HEK293 (cell line): Measurements from ENCODE around the gene SLK.

Experiments
- HOXC10 ChIP-seq: sonication (generic); formaldehyde crosslinking; IDR thresholded peaks from 2 replicates; pipeline ENCODE4 v1.8.1; 2023; ENCODE audit warnings: mild to moderate bottlenecking, missing genetic modification reagents
- KLF1 ChIP-seq: fragments of 450-650 bp; formaldehyde crosslinking; IDR thresholded peaks from 2 replicates; pipeline ENCODE4 v1.5.1; 2016; ENCODE audit warnings: missing biosample characterization, missing genetic modification characterization
- KLF7 ChIP-seq: fragments of 450-650 bp; formaldehyde crosslinking; IDR thresholded peaks from 2 replicates; pipeline ENCODE4 v1.5.1; 2016; ENCODE audit warnings: missing biosample characterization, missing genetic modification characterization, borderline replicate concordance
- SETDB1 ChIP-seq: IDR thresholded peaks from one replicate; pipeline ENCODE4 v1.6.1; 2017; ENCODE audit warnings: mild to moderate bottlenecking, low read length, moderate library complexity, mixed read lengths; ENCODE audit not compliant: insufficient read length
- SP2 ChIP-seq: fragments of 450-650 bp; formaldehyde crosslinking; IDR thresholded peaks from 2 replicates; pipeline ENCODE4 v1.5.1; 2016; ENCODE audit warnings: missing biosample characterization, missing genetic modification characterization
- ZBTB7A ChIP-seq: fragments of 450-650 bp; formaldehyde crosslinking; IDR thresholded peaks from 2 replicates; pipeline ENCODE4 v1.5.1; 2016; ENCODE audit warnings: low read depth, missing biosample characterization, missing genetic modification characterization
- ZFHX2 ChIP-seq: fragments of 450-650 bp; formaldehyde crosslinking; conservative IDR thresholded peaks from 2 replicates; pipeline ENCODE4 v1.5.1; 2016; ENCODE audit warnings: missing biosample characterization, missing genetic modification characterization
- ZNF121 ChIP-seq: fragments of 450-650 bp; formaldehyde crosslinking; IDR thresholded peaks from 2 replicates; pipeline ENCODE4 v1.5.1; 2016; ENCODE audit warnings: missing biosample characterization, missing genetic modification characterization
- ZNF174 ChIP-seq: fragments of 450-650 bp; formaldehyde crosslinking; IDR thresholded peaks from 2 replicates; pipeline ENCODE4 v1.5.0; 2017; ENCODE audit warnings: missing biosample characterization, mild to moderate bottlenecking, missing genetic modification characterization
- ZNF175 ChIP-seq: fragments of 450-650 bp; formaldehyde crosslinking; IDR thresholded peaks from 2 replicates; pipeline ENCODE4 v1.5.1; 2016; ENCODE audit warnings: missing biosample characterization, missing genetic modification characterization
- ZNF184 ChIP-seq: fragments of 450-650 bp; IDR thresholded peaks from 2 replicates; pipeline ENCODE4 v1.5.1; 2018; ENCODE audit warnings: missing biosample characterization, mild to moderate bottlenecking, missing genetic modification characterization
- ZNF2 ChIP-seq: fragments of 450-650 bp; formaldehyde crosslinking; IDR thresholded peaks from 2 replicates; pipeline ENCODE4 v1.5.1; 2016; ENCODE audit warnings: missing biosample characterization, missing genetic modification characterization
- ZNF292 ChIP-seq: fragments of 450-650 bp; formaldehyde crosslinking; IDR thresholded peaks from 2 replicates; pipeline ENCODE4 v1.5.1; 2016; ENCODE audit warnings: low read depth, missing biosample characterization, missing genetic modification characterization, borderline replicate concordance
- ZNF354C ChIP-seq: fragments of 450-650 bp; formaldehyde crosslinking; IDR thresholded peaks from 2 replicates; pipeline ENCODE4 v1.5.1; 2016; ENCODE audit warnings: missing biosample characterization, missing genetic modification characterization, low read depth, borderline replicate concordance
- ZNF366 ChIP-seq: fragments of 450-650 bp; formaldehyde crosslinking; conservative IDR thresholded peaks from 2 replicates; pipeline ENCODE4 v1.5.1; 2016; ENCODE audit warnings: missing biosample characterization, missing genetic modification characterization
- ZNF404 ChIP-seq: fragments of 450-650 bp; formaldehyde crosslinking; IDR thresholded peaks from 2 replicates; pipeline ENCODE4 v1.5.1; 2017; ENCODE audit warnings: missing biosample characterization, missing genetic modification characterization
- ZNF433 ChIP-seq: fragments of 450-650 bp; formaldehyde crosslinking; IDR thresholded peaks from 2 replicates; pipeline ENCODE4 v1.5.1; 2016; ENCODE audit warnings: missing biosample characterization, missing genetic modification characterization, low read depth
- ZNF510 ChIP-seq: fragments of 450-650 bp; formaldehyde crosslinking; IDR thresholded peaks from 2 replicates; pipeline ENCODE4 v1.5.1; 2018; ENCODE audit warnings: mild to moderate bottlenecking, missing genetic modification characterization, missing biosample characterization; ENCODE audit not compliant: insufficient replicate concordance
- ZNF514 ChIP-seq: fragments of 450-650 bp; formaldehyde crosslinking; IDR thresholded peaks from 2 replicates; pipeline ENCODE4 v1.5.1; 2016; ENCODE audit warnings: missing biosample characterization, missing genetic modification characterization
- ZNF521 ChIP-seq: fragments of 450-650 bp; formaldehyde crosslinking; IDR thresholded peaks from 2 replicates; pipeline ENCODE4 v1.5.1; 2017; ENCODE audit warnings: missing biosample characterization, mild to moderate bottlenecking, missing genetic modification characterization
- ZNF529 ChIP-seq: fragments of 450-650 bp; formaldehyde crosslinking; IDR thresholded peaks from 2 replicates; pipeline ENCODE4 v1.5.1; 2017; ENCODE audit warnings: missing genetic modification characterization, missing biosample characterization; ENCODE audit not compliant: insufficient replicate concordance
- ZNF548 ChIP-seq: fragments of 450-650 bp; formaldehyde crosslinking; IDR thresholded peaks from 2 replicates; pipeline ENCODE4 v1.5.1; 2016; ENCODE audit warnings: missing biosample characterization, missing genetic modification characterization
- ZNF561 ChIP-seq: fragments of 450-650 bp; IDR thresholded peaks from 2 replicates; pipeline ENCODE4 v1.5.1; 2018; ENCODE audit warnings: missing biosample characterization, missing genetic modification characterization, borderline replicate concordance
- ZNF571 ChIP-seq: fragments of 450-650 bp; formaldehyde crosslinking; IDR thresholded peaks from 2 replicates; pipeline ENCODE4 v1.5.0; 2017; ENCODE audit warnings: missing biosample characterization, missing genetic modification characterization
- ZNF600 ChIP-seq: fragments of 450-650 bp; formaldehyde crosslinking; IDR thresholded peaks from 2 replicates; pipeline ENCODE4 v1.5.1; 2016; ENCODE audit warnings: missing biosample characterization, missing genetic modification characterization
- ZNF654 ChIP-seq: fragments of 450-650 bp; formaldehyde crosslinking; IDR thresholded peaks from 2 replicates; pipeline ENCODE4 v1.5.1; 2016; ENCODE audit warnings: low read depth, missing biosample characterization, missing genetic modification characterization
- ZNF670 ChIP-seq: fragments of 450-650 bp; formaldehyde crosslinking; IDR thresholded peaks from 2 replicates; pipeline ENCODE4 v1.5.1; 2016; ENCODE audit warnings: missing biosample characterization, missing genetic modification characterization, low read depth
- ZSCAN16 ChIP-seq: fragments of 450-650 bp; formaldehyde crosslinking; IDR thresholded peaks from 2 replicates; pipeline ENCODE4 v1.5.1; 2016; ENCODE audit warnings: missing biosample characterization, missing genetic modification characterization
- TF ChIP-seq, protein P1 (sequence below): fragments of 450-650 bp; formaldehyde crosslinking; IDR thresholded peaks from 2 replicates; pipeline ENCODE4 v1.5.1; 2016; ENCODE audit warnings: missing biosample characterization, missing genetic modification characterization
- TF ChIP-seq, protein P2 (sequence below): fragments of 450-650 bp; IDR thresholded peaks from 2 replicates; pipeline ENCODE4 v1.5.1; 2018; ENCODE audit warnings: missing biosample characterization, mild to moderate bottlenecking, missing genetic modification characterization
- TF ChIP-seq, protein P3 (sequence below): sonication (generic); formaldehyde crosslinking; IDR thresholded peaks from 2 replicates; pipeline ENCODE4 v1.8.1; 2022; ENCODE audit warnings: mild to moderate bottlenecking, moderate library complexity, missing genetic modification reagents
- TF ChIP-seq, protein P4 (sequence below): fragments of 450-650 bp; formaldehyde crosslinking; IDR thresholded peaks from 2 replicates; pipeline ENCODE4 v1.5.1; 2017; ENCODE audit warnings: missing biosample characterization, missing genetic modification characterization

The SLK gene

DNA sequence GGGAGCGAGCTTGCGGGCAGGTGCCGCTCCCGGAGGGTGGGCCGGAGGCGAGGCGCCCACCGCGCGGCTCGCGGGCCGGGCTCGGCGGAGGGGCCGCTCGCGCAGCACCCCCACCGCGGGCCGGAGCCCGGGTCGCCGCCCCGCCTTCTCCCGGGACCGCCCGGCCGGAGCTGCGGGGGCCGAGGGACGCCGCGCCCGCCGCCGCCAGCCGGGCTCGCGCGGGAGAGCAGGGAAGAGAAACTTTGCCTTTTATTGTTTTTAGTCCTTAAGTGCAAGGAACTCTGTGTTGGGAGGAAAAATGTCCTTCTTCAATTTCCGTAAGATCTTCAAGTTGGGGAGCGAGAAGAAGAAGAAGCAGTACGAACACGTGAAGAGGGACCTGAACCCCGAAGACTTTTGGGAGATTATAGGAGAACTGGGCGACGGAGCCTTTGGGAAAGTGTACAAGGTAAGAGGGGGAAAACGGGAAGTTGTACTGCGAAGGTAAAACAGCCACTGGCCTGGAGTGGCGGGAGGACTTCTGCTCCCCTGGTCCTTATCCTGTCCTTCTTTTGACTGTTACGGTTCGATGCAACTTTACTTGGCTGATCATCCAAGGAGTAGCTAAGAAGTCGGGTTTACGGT, 620 bp downstream of the SLK start (continued):
- TF ChIP-seq, protein P1, sequence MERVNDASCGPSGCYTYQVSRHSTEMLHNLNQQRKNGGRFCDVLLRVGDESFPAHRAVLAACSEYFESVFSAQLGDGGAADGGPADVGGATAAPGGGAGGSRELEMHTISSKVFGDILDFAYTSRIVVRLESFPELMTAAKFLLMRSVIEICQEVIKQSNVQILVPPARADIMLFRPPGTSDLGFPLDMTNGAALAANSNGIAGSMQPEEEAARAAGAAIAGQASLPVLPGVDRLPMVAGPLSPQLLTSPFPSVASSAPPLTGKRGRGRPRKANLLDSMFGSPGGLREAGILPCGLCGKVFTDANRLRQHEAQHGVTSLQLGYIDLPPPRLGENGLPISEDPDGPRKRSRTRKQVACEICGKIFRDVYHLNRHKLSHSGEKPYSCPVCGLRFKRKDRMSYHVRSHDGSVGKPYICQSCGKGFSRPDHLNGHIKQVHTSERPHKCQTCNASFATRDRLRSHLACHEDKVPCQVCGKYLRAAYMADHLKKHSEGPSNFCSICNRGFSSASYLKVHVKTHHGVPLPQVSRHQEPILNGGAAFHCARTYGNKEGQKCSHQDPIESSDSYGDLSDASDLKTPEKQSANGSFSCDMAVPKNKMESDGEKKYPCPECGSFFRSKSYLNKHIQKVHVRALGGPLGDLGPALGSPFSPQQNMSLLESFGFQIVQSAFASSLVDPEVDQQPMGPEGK (tag by site-specific recombination): no peak; the same call in 1 of the 2 replicates
- TF ChIP-seq ZNF121 (no peak), HOXC10 (no peak), ZNF2 (tag by site-specific recombination) (no peak), KLF7 (tag by site-specific recombination) (no peak), ZNF433 (no peak), ZNF654 (tag by site-specific recombination) (no peak), ZNF548 (no peak), ZNF670 (no peak), ZNF292 (tag by site-specific recombination) (no peak), ZNF514 (tag by site-specific recombination) (no peak), ZNF184 (tag by site-specific recombination) (no peak), ZNF174 (no peak), ZNF404 (tag by site-specific recombination) (no peak), ZNF561 (tag by site-specific recombination) (no peak), ZBTB7A (tag by site-specific recombination) (no peak), SETDB1 (no peak), ZNF521 (tag by site-specific recombination) (no peak), KLF1 (tag by site-specific recombination) (no peak), ZNF366 (tag by site-specific recombination) (peak; percentile 63; the same call in 1 of the 2 replicates), ZNF529 (no peak), SP2 (tag by site-specific recombination) (no peak), ZNF354C (no peak), ZNF175 (tag by site-specific recombination) (no peak), ZNF510 (tag by site-specific recombination) (no peak), ZSCAN16 (tag by site-specific recombination) (no peak), ZFHX2 (tag by site-specific recombination) (no peak), ZNF571 (tag by site-specific recombination) (no peak), ZNF600 (tag by site-specific recombination) (peak; percentile 86)
- TF ChIP-seq, protein P2, sequence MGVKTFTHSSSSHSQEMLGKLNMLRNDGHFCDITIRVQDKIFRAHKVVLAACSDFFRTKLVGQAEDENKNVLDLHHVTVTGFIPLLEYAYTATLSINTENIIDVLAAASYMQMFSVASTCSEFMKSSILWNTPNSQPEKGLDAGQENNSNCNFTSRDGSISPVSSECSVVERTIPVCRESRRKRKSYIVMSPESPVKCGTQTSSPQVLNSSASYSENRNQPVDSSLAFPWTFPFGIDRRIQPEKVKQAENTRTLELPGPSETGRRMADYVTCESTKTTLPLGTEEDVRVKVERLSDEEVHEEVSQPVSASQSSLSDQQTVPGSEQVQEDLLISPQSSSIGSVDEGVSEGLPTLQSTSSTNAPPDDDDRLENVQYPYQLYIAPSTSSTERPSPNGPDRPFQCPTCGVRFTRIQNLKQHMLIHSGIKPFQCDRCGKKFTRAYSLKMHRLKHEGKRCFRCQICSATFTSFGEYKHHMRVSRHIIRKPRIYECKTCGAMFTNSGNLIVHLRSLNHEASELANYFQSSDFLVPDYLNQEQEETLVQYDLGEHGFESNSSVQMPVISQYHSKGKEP (tag by site-specific recombination): no peak
- TF ChIP-seq, protein P3, sequence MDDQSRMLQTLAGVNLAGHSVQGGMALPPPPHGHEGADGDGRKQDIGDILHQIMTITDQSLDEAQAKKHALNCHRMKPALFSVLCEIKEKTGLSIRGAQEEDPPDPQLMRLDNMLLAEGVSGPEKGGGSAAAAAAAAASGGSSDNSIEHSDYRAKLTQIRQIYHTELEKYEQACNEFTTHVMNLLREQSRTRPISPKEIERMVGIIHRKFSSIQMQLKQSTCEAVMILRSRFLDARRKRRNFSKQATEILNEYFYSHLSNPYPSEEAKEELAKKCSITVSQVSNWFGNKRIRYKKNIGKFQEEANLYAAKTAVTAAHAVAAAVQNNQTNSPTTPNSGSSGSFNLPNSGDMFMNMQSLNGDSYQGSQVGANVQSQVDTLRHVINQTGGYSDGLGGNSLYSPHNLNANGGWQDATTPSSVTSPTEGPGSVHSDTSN (CRISPR knock-in tag): no peak
- TF ChIP-seq, protein P4, sequence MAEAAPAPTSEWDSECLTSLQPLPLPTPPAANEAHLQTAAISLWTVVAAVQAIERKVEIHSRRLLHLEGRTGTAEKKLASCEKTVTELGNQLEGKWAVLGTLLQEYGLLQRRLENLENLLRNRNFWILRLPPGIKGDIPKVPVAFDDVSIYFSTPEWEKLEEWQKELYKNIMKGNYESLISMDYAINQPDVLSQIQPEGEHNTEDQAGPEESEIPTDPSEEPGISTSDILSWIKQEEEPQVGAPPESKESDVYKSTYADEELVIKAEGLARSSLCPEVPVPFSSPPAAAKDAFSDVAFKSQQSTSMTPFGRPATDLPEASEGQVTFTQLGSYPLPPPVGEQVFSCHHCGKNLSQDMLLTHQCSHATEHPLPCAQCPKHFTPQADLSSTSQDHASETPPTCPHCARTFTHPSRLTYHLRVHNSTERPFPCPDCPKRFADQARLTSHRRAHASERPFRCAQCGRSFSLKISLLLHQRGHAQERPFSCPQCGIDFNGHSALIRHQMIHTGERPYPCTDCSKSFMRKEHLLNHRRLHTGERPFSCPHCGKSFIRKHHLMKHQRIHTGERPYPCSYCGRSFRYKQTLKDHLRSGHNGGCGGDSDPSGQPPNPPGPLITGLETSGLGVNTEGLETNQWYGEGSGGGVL (tag by site-specific recombination): no peak
